OCI-LY7 (cell line): ENCODE data around the gene TPCN1.

ENCODE experiments used
- CTCF ChIP-seq: fragments of 200-600 bp; sonication (generic); conservative IDR thresholded peaks from 2 replicates; pipeline ENCODE4 v1.5.1; 2014; ENCODE audit warnings: mild to moderate bottlenecking, antibody characterized with exemption, low read length, moderate library complexity, mixed read lengths
- EZH2phosphoT487 ChIP-seq: fragments of 200-600 bp; sonication (generic); IDR thresholded peaks from 2 replicates; pipeline ENCODE4 v1.6.1; 2018; ENCODE audit warnings: low read depth, borderline replicate concordance, mild to moderate bottlenecking, mixed run types, antibody characterized with exemption, low read length, moderate library complexity, mixed read lengths

DNA sequence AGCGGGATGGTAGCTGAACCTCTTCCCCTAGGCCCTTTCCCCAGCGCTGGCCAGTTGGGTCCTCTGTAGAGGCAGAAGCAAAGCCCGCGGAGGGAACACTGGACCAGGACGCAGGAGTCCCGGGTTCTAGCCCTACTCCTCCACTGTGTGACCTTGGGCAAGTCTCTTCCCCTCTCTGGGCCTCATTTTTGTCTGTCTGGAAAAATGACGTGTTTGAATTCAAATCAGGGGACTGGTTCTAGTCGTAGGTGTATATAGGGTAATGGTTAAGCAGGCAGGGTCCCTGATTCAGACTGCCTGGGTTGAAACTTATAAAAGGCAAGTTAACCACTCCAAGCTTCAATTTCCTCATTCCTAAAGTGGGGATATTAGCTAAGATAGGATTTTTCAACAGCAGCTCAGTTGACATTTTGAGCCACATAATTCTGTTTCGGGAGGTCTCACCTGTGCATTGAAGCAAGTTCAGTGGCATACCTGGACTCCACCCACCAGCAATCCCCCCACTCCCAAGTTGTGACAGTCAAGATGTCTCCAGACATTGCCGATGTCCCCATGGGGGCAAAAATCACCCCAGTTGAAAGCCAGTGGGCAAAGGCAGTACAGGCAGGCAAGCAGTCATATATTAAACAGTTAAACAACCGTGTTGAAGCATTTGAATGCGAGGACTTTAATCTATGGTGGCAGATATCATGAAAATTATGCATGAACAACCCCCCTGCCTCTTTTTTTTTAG lies 899 bp downstream of the TPCN1 start:
- TF ChIP-seq CTCF (no peak), EZH2phosphoT487 (no peak)
